M059J (cell line): Measurements from ENCODE around the gene MSI2. TPM values are rescaled to one million over a fixed set of nuclear protein-coding genes. Genes with fewer than 3 reads are reported as not detected.

Experiments used
- DNase-seq: peaks from one replicate; pipeline ENCODE4 v3.0.0-alpha.2; 2012; ENCODE audit warnings: low read depth
- total RNA-seq: library from RNA; depleted of rRNA; stranded (reverse); fragments of >200 nt; shearing (Covaris generic); gene quantifications from 2 replicates; pipeline ENCODE4 v1.2.3, GENCODE V29; 2014; rRNA removed

MSI2 gene
- total RNA-seq, 1 experiment from 2014 or later = 28.6 TPM

DNA sequence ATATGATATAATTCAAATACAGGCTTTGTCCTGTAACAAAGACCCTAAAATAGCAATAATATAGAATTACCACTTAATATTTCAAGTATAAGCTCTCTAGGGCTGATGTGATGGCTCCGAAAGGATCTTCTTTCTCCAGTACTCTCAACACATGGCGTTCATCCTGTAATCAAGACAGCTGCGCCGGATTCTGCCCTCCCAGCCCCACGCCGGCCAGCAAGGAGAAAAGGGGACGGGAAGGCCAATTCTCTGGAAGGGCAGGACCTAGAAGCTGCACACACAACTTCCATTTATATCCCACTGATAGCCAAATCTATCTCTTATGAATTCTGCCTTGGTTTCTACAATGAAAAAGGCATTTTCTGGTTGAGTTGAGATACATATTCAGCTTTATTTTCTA is 456.8 kb downstream of the MSI2 start:
- DNase-seq = no peak

- peak; percentile 26 for DNase-seq
These were observed 458.4 kb downstream of the MSI2 start for GRCh38 chr17:57714665-57715180.

DNA sequence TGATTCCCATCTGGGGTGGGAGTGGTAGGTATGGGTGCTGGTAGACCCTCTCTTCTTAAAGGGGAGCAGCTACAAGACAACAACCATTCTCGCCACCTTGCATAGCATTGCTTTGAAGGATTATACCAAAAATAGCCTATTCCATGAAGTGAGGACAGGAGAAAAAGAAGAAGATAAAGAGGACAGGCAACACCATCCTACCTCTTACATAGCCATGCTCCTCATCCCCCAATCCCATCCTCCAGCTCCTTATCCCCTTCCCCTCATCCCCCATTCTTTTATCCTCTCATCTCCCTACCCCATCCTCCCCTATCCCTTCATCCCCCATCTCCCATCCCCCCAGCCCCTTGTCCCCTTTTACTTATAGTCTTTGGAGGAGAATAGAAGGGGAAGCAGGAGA is 459.7 kb downstream of the MSI2 start:
- no peak for DNase-seq

DNA sequence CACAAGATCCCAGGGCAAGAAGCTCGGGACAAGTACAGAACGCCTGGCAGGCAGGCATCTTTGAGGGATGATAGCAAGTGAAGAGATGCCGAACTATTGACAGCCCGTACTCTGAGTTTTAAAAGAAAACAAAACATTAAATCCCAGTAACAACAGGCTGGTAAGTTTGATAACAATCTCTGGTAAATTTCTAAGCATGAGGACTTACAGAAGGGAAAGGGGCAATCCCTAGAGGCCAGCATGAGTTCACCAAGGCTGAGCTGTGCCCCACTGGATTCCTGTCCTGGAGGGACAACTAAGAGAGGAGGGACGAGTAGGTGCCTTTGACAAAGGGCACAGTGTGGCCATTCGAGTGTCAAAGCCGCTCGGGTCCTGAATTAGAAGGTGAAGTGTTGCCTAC is 462.6 kb downstream of the MSI2 start:
- DNase-seq = no peak

- no peak for DNase-seq
These were observed 464.2 kb downstream of the MSI2 start for GRCh38 chr17:57720386-57721035.

DNA sequence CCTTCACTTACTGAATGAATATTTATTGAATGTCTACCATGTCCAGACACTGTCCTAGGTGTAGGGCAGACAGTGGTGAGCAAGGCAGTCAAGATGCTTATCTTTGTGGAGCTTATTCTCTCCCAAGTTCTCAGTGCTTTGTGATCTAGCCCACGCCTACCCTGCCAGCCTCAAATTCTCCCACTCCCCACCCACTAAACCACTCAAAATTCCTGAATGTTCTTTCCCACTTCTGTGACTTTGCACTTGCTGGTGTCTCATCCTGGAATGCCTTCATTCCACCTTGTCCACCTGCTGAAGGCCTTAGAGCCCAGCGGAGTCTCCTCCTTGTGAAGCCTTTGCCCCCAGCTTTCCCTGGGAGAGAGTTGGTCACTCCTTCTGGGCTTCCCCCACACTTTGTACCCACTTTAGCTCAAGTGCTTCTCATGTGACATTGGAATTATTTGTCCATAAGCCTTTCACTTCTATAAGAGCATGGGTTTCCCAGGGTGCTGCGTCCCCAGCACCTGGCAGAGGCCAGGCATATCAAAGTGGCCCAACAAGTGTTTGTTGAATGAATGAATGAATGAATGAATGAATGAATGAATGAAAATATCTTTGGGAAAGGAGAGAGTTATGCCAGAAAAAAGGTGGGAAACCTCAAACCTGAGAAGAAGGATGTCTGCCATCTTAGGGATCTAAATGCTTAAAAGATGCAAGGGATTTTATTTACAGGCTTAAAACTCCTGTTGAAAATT is 465.8 kb downstream of the MSI2 start:
- DNase-seq = no peak

- no peak for DNase-seq
These were observed 466.4 kb downstream of the MSI2 start for GRCh38 chr17:57722704-57723043.

- DNase-seq = peak; percentile 74
These were observed 467.2 kb downstream of the MSI2 start for GRCh38 chr17:57723427-57724025.

GRCh38 chr17:57724026-57724728 is 467.9 kb downstream of the MSI2 start:
- DNase-seq = peak; percentile 41

GRCh38 chr17:57724729-57725125 is 468.4 kb downstream of the MSI2 start:
- DNase-seq = no peak

GRCh38 chr17:57726213-57726790 is 470.0 kb downstream of the MSI2 start:
- no peak for DNase-seq

- no peak for DNase-seq
These were observed 470.5 kb downstream of the MSI2 start for GRCh38 chr17:57726838-57727237.

GRCh38 chr17:57727630-57728175 is 471.4 kb downstream of the MSI2 start:
- peak; percentile 2 for DNase-seq

- no peak for DNase-seq
These were observed 473.8 kb downstream of the MSI2 start for GRCh38 chr17:57730026-57730701.

- no peak for DNase-seq
These were observed 475.7 kb downstream of the MSI2 start for GRCh38 chr17:57732062-57732461.

DNA sequence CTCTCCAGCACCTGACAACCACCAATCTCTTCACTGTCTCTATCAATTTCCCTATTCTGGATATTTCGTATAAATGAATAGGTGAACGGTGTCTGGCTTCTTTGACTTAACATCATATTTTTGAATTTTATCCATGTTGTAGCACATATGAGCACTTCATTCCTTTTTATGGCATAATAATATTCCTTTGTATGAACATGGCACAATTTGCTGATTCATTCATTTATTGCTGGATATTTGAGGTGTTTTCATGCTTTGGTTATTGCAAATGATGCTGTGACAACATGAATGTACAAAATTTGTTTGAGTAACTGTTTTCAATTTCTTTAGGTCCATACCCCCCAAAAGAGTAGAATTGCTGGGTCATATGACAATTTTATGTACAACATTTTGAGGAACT is 476.8 kb downstream of the MSI2 start:
- no peak for DNase-seq

Other genes with a start within 250 kb of the MSI2 start
- 6.9 and 21.4 TPM in 2 replicates for gene AKAP1, start 171.3 kb upstream of the MSI2 start, total RNA-seq